HepG2 (cell line): ENCODE results near the gene BET1L. TPM values are rescaled to one million over a fixed set of nuclear protein-coding genes. Genes with fewer than 3 reads are reported as not detected.

Experiments used
- ASH2L ChIP-seq: fragments of 300-600, 200-600 bp; sonication (generic); IDR thresholded peaks from 2 replicates; pipeline ENCODE4 v1.7.0; 2017; ENCODE audit warnings: low read depth, mild to moderate bottlenecking, moderate library complexity, mixed read lengths, low read length; ENCODE audit not compliant: insufficient read length
- ATF5 ChIP-seq: sonication (generic); formaldehyde crosslinking; IDR thresholded peaks from 2 replicates; pipeline ENCODE4 v1.4.0; 2020; ENCODE audit warnings: mild to moderate bottlenecking, low read depth, missing genetic modification reagents
- BRF2 ChIP-seq: sonication (generic); formaldehyde crosslinking; IDR thresholded peaks from 2 replicates; pipeline ENCODE4 v1.8.1; 2022; ENCODE audit warnings: mild to moderate bottlenecking, missing genetic modification reagents
- GATAD1 ChIP-seq: IDR thresholded peaks from 2 replicates; pipeline ENCODE4 v1.6.1; 2016; ENCODE audit warnings: missing genetic modification reagents, missing compliant biosample characterization
- HOXA5 ChIP-seq: sonication (generic); formaldehyde crosslinking; IDR thresholded peaks from 2 replicates; pipeline ENCODE4 v1.4.0; 2020; ENCODE audit warnings: missing genetic modification reagents
- MED8 ChIP-seq: sonication (generic); formaldehyde crosslinking; IDR thresholded peaks from 2 replicates; pipeline ENCODE4 v1.8.1; 2023; ENCODE audit warnings: mild to moderate bottlenecking, missing genetic modification reagents; ENCODE audit not compliant: insufficient replicate concordance
- NFKBIZ ChIP-seq: IDR thresholded peaks from 2 replicates; pipeline ENCODE4 v1.6.1; 2018; ENCODE audit warnings: missing genetic modification reagents, missing compliant biosample characterization
- ONECUT2 ChIP-seq: sonication (generic); formaldehyde crosslinking; IDR thresholded peaks from 2 replicates; pipeline ENCODE4 v1.4.0; 2020; ENCODE audit warnings: missing genetic modification reagents
- PCBP2 ChIP-seq: fragments of 200-400 bp; formaldehyde crosslinking; optimal IDR thresholded peaks from 2 replicates; pipeline ENCODE3; 2018; ENCODE audit warnings: low read length, low read depth; ENCODE audit not compliant: poor library complexity, severe bottlenecking
- PHF5A ChIP-seq: IDR thresholded peaks from one replicate; pipeline ENCODE4 v1.6.1; 2018; ENCODE audit warnings: low read depth, missing genetic modification reagents; ENCODE audit not compliant: unreplicated experiment
- POLR2AphosphoS5 ChIP-seq: IDR thresholded peaks from 2 replicates; pipeline ENCODE4 v1.6.1; 2012; ENCODE audit warnings: low read depth, low read length
- PREB ChIP-seq: sonication (generic); formaldehyde crosslinking; IDR thresholded peaks from 2 replicates; pipeline ENCODE4 v1.4.0; 2020; ENCODE audit warnings: missing genetic modification reagents
- TFDP1 ChIP-seq: IDR thresholded peaks from 2 replicates; pipeline ENCODE4 v1.6.1; 2016; ENCODE audit warnings: missing compliant biosample characterization, missing genetic modification reagents, borderline replicate concordance
- THAP11 ChIP-seq: IDR thresholded peaks from 2 replicates; pipeline ENCODE4 v1.6.1; 2016; ENCODE audit warnings: missing biosample characterization, missing genetic modification reagents
- ZBTB43 ChIP-seq: sonication (generic); formaldehyde crosslinking; conservative IDR thresholded peaks from 2 replicates; pipeline ENCODE4 v1.4.0; 2020; ENCODE audit warnings: missing genetic modification reagents
- ZBTB49 ChIP-seq: sonication (generic); formaldehyde crosslinking; IDR thresholded peaks from 2 replicates; pipeline ENCODE4 v1.4.0; 2020; ENCODE audit warnings: missing genetic modification reagents, borderline replicate concordance
- ZFP41 ChIP-seq: sonication (generic); formaldehyde crosslinking; IDR thresholded peaks from 2 replicates; pipeline ENCODE4 v1.4.0; 2020; ENCODE audit warnings: mild to moderate bottlenecking, missing genetic modification reagents, borderline replicate concordance
- ZNF224 ChIP-seq: sonication (generic); formaldehyde crosslinking; IDR thresholded peaks from 2 replicates; pipeline ENCODE4 v1.5.0; 2020; ENCODE audit warnings: mild to moderate bottlenecking, missing genetic modification reagents
- ZNF225 ChIP-seq: sonication (generic); formaldehyde crosslinking; IDR thresholded peaks from 2 replicates; pipeline ENCODE4 v1.4.0; 2020; ENCODE audit warnings: mild to moderate bottlenecking, missing genetic modification reagents
- ZNF235 ChIP-seq: sonication (generic); formaldehyde crosslinking; IDR thresholded peaks from 2 replicates; pipeline ENCODE4 v1.8.1; 2023; ENCODE audit warnings: mild to moderate bottlenecking, missing genetic modification reagents, borderline replicate concordance
- ZNF773 ChIP-seq: sonication (generic); formaldehyde crosslinking; IDR thresholded peaks from 2 replicates; pipeline ENCODE4 v1.4.0; 2020; ENCODE audit warnings: missing genetic modification reagents, borderline replicate concordance
- ZNF878 ChIP-seq: sonication (generic); formaldehyde crosslinking; IDR thresholded peaks from 2 replicates; pipeline ENCODE4 v1.8.1; 2023; ENCODE audit warnings: mild to moderate bottlenecking, missing genetic modification reagents, moderate library complexity
- polyA plus RNA-seq, 8 experiments: library from polyadenylated mRNA; depleted of rRNA in 3 of 8; stranded (reverse) in 7 of 8; unstranded in 1 of 8; fragments of >200 nt; fragmentation: Illumina TruSeq in 4 of 8; extraction: Trizol in 4 of 8; gene quantifications; 2 replicates each; pipeline versions ENCODE4 v1.2.1 to v1.2.3, GENCODE V29; 2011 to 2016; ENCODE audit warnings: low read depth in 4 of 8, missing spikeins in 1 of 8, mixed read lengths in 1 of 8; ENCODE audit not compliant: insufficient read depth in 1 of 8
- total RNA-seq, 5 experiments: library from RNA; depleted of rRNA; stranded (reverse); fragments of >200 nt; fragmentation: Illumina TruSeq; extraction: Trizol; gene quantifications; 2 replicates each; pipeline ENCODE4 v1.2.3, GENCODE V29; 2016; ENCODE audit warnings: low read depth in 1 of 5

BET1L gene
- total and polyA plus RNA-seq, 2 of the 13 experiments (the other 11 are each of a cell fraction or from before 2014, with no cell fraction given) = 26.2 to 59.6 TPM

- no peak for TF ChIP-seq PREB (CRISPR knock-in tag)
- no peak for TF ChIP-seq NFKBIZ
- no peak for TF ChIP-seq ZFP41
- no peak for TF ChIP-seq ZNF773 (CRISPR knock-in tag)
- no peak for TF ChIP-seq PCBP2
- no peak for TF ChIP-seq ZNF235 (CRISPR knock-in tag)
- no peak for TF ChIP-seq ZNF225 (CRISPR knock-in tag)
- no peak for TF ChIP-seq ASH2L
- TF ChIP-seq ONECUT2 = no peak
- peak; percentile 77; the same call in 1 of the 2 replicates for TF ChIP-seq TFDP1 (CRISPR knock-in tag)
- TF ChIP-seq ZBTB43 = no peak
- no peak for TF ChIP-seq ZBTB49 (CRISPR knock-in tag)
- peak; percentile 42 for TF ChIP-seq MED8 (CRISPR knock-in tag)
- TF ChIP-seq THAP11 (CRISPR knock-in tag) = peak; percentile 80
- no peak for TF ChIP-seq HOXA5
- TF ChIP-seq ZNF878 (CRISPR knock-in tag) = no peak
- TF ChIP-seq PHF5A (CRISPR knock-in tag) = no peak
- TF ChIP-seq BRF2 (CRISPR knock-in tag) = no peak; the same call in 1 of the 2 replicates
- TF ChIP-seq ATF5 (CRISPR knock-in tag) = no peak
- TF ChIP-seq POLR2AphosphoS5 = peak; percentile 71
- TF ChIP-seq GATAD1 (CRISPR knock-in tag) = peak; percentile 87
- no peak for TF ChIP-seq ZNF224 (CRISPR knock-in tag)
These were observed 1.1 kb upstream of the BET1L start (continued) for GRCh38 chr11:208181-208916.
